WERI-Rb-1 (cell line): ENCODE data around the gene NHS.

Source experiments
- DNase-seq: peaks from one replicate; pipeline ENCODE4 v3.0.0-alpha.2; 2020
- H3K27ac ChIP-seq: fragments of 250-450 bp; sonication (Bioruptor Pico); 2 replicates; pipeline ENCODE4 v1.5.1; 2020; ENCODE audit warnings: mild to moderate bottlenecking, moderate library complexity
- H3K27me3 ChIP-seq: fragments of 250-450 bp; sonication (Bioruptor Pico); 2 replicates; pipeline ENCODE4 v1.5.1; 2021; ENCODE audit warnings: mild to moderate bottlenecking, low read depth, moderate library complexity; ENCODE audit not compliant: insufficient read depth, severe bottlenecking
- H3K36me3 ChIP-seq: fragments of 250-450 bp; sonication (Bioruptor Pico); 2 replicates; pipeline ENCODE4 v1.5.1; 2020; ENCODE audit warnings: mild to moderate bottlenecking, moderate library complexity
- H3K4me3 ChIP-seq: 2 replicates; pipeline ENCODE4 v1.5.1; 2011; ENCODE audit warnings: low read depth, mild to moderate bottlenecking, control low read depth, low read length
- H3K9me3 ChIP-seq: fragments of 250-450 bp; sonication (Bioruptor Pico); 2 replicates; pipeline ENCODE4 v1.5.1; 2021; ENCODE audit warnings: mild to moderate bottlenecking, moderate library complexity; ENCODE audit not compliant: severe bottlenecking
- TF ChIP-seq, protein P1 (sequence below): IDR thresholded peaks from 2 replicates; pipeline ENCODE4 v1.5.1; 2011; ENCODE audit warnings: low read depth, mild to moderate bottlenecking, control low read depth, inconsistent platforms, low read length

Gene NHS

GRCh38 chrX:17643528-17643927 lies 268.5 kb downstream of the NHS start:
- Histone ChIP-seq H3K27me3 (peaks cover 3% of the 10 kb centered on the region), H3K4me3 (no peak overlapping the region), H3K36me3 (no peaks in the 10 kb centered on the region), H3K9me3 (no peaks in the 10 kb centered on the region), H3K27ac (no peak overlapping the region)
- TF ChIP-seq, protein P1, sequence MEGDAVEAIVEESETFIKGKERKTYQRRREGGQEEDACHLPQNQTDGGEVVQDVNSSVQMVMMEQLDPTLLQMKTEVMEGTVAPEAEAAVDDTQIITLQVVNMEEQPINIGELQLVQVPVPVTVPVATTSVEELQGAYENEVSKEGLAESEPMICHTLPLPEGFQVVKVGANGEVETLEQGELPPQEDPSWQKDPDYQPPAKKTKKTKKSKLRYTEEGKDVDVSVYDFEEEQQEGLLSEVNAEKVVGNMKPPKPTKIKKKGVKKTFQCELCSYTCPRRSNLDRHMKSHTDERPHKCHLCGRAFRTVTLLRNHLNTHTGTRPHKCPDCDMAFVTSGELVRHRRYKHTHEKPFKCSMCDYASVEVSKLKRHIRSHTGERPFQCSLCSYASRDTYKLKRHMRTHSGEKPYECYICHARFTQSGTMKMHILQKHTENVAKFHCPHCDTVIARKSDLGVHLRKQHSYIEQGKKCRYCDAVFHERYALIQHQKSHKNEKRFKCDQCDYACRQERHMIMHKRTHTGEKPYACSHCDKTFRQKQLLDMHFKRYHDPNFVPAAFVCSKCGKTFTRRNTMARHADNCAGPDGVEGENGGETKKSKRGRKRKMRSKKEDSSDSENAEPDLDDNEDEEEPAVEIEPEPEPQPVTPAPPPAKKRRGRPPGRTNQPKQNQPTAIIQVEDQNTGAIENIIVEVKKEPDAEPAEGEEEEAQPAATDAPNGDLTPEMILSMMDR = no peak
- no peak for DNase-seq

GRCh38 chrX:17644001-17644400 lies 269.0 kb downstream of the NHS start:
- DNase-seq = no peak
- H3K27me3 ChIP-seq = peaks cover 3% of the 10 kb centered on the region
- H3K4me3 ChIP-seq = no peak overlapping the region
- no peaks in the 10 kb centered on the region for H3K9me3 ChIP-seq
- H3K36me3 ChIP-seq = no peaks in the 10 kb centered on the region
- no peak overlapping the region for H3K27ac ChIP-seq
- TF ChIP-seq, protein P1 = no peak

DNA sequence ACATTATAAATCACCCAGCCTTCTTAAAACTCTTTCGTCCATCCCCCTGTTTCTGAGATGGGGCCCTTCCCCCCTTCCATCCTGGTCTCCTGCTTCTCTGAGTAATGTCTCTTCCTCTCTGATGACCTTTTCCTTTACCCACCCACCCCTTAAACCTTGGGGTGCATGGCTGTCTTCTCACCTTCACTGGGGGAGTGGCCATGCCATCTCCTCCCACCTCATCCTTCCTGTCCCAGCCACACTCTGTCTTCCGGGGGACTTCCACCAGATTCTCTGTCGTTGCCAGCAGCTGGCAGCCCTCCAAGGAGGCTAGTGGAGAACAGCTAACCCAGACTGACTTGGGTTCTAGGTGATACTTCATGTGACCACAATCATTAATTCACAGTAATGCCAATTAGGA lies 279.1 kb downstream of the NHS start:
- no peaks in the 10 kb centered on the region for H3K36me3 ChIP-seq
- TF ChIP-seq, protein P1 = no peak
- H3K9me3 ChIP-seq = no peaks in the 10 kb centered on the region
- no peak overlapping the region for H3K27ac ChIP-seq
- DNase-seq = no peak
- no peak overlapping the region for H3K4me3 ChIP-seq
- H3K27me3 ChIP-seq = peaks cover 23% of the 10 kb centered on the region

- Histone ChIP-seq H3K36me3 (no peaks in the 10 kb centered on the region), H3K4me3 (peak overlapping the region; percentile 38), H3K27ac (no peak overlapping the region), H3K27me3 (peaks cover 23% of the 10 kb centered on the region), H3K9me3 (no peaks in the 10 kb centered on the region)
- DNase-seq = peak; percentile 17
- TF ChIP-seq, protein P1 = 0 out of 2 replicates have a peak, but pooled peaks have one; percentile 9
Measured at GRCh38 chrX:17655211-17656034, 280.4 kb downstream of the NHS start.

DNA sequence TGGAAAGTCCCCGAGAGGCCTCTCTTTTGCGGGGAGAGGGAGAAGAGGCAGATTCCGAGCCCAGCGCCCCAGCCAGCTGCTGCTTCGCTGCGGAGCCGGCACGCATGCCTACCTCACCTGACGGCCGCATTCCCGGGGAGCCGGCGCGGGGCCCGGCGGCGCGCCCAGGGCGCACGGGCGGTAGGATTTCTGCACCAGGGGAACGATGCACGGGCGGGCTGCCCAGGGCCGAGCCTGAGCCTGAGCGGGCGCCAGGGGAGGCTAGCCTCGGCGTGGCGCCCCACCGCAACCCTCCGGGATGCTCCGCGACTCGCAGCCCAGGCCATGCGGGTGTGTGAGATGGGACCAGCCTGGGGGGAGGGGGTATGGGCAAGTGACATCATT lies 281.0 kb downstream of the NHS start:
- Histone ChIP-seq H3K27me3 (peaks cover 23% of the 10 kb centered on the region), H3K9me3 (no peaks in the 10 kb centered on the region), H3K27ac (no peak overlapping the region), H3K4me3 (peak overlapping the region; percentile 38), H3K36me3 (no peaks in the 10 kb centered on the region)
- DNase-seq = no peak
- TF ChIP-seq, protein P1 = no peak

GRCh38 chrX:17656556-17656955 lies 281.6 kb downstream of the NHS start:
- Histone ChIP-seq H3K4me3 (no peak overlapping the region), H3K36me3 (no peaks in the 10 kb centered on the region), H3K27me3 (peaks cover 23% of the 10 kb centered on the region), H3K27ac (no peak overlapping the region), H3K9me3 (no peaks in the 10 kb centered on the region)
- TF ChIP-seq, protein P1 = no peak
- DNase-seq = no peak
